COLO668 (cell line): Measurements from ENCODE around the gene SLAMF1.
"Not testable (repeated sequence)": the region's sequence is repeated elsewhere in the genome, so short reads cannot be mapped to it uniquely, and the experiment has no call there.

Source experiments
- DNase-seq: peaks from one replicate; lab custom pipeline; 2025; ENCODE audit not compliant: unreplicated experiment; lab: John Stamatoyannopoulos, UW

SLAMF1 gene

DNA sequence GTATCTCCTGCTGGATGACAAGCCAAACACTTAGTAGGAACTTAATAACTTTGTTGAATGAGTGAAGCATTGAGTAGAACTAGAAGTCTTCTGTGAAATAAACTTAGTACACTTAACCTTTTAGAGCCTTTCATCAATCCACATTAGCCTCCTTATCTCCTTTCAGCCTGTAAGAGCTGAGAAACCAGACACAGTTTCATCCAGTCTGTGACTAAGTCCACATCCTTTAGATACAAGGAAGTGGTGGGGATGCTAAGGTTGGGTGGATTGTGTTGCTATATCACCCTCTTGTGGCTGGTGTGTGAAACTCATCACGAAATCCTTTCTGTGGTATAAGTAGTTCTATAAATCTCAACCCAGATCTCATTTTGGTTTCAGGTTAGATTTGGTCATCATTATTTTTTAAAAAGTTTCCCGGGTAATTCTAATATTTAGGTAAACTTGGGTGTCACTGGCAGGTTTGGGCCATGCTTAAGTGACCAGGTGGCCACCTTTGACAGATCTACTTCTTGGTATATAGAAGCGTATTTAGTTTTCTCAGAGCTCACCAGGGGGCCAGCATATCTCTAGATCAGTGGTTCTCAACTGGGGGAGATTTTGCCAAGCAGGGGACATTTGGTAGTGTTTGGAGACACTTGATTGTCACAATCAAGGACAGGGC is 39.7 kb downstream of the SLAMF1 start:
- DNase-seq = peak; percentile 50

DNA sequence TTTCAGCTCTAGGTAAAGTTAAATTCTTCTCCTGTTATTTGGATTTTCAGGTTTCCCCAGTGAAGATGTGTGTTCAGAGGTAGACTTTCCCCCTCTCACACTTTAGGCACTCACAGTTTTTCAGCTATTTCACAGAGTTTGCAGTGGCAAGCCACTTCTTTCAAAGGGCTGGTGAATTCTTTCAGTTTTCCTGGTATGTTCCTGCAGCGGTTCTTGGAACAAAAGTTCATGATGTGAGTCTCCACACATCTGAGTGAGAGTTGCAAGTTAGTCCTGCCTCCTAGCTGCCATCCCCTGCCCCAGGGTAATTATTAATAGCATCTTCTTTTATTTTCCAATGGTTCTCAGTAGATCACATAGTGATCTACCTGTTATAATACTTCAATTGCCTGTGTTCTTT is 40.2 kb downstream of the SLAMF1 start:
- no peak for DNase-seq

DNA sequence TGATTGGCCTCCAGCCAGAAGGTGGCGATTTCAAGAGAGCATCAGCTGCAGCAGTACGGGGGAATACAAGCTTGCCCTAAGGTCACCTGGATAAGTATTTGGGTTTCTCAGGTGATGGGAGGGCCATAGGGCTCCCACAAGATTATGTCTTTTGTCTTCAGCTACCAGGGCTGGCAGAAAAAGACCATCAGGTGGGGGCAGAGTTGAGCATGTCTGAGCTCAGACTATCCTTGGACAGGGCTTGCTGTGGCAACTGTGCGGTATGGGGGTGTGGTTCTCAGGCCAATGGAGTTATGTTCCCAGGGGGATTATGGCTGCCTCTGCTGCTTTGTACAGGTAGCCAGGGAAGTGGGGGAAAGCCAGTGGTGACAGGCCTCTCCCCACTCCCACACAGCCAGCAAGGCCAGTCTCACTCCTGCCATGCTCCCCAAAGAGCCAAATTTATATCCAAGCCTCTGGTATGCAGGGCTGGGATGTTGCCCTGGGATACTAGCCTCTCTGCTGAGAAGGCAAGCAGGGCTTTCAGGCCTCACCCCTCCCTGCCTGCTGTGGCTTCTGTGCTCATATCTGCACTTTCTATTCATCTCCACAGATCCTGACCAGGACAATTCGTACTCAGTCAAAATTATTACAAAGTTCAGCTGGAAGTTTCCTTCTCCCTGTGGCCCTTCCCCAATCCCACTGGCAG is 40.9 kb downstream of the SLAMF1 start:
- no peak for DNase-seq

DNA sequence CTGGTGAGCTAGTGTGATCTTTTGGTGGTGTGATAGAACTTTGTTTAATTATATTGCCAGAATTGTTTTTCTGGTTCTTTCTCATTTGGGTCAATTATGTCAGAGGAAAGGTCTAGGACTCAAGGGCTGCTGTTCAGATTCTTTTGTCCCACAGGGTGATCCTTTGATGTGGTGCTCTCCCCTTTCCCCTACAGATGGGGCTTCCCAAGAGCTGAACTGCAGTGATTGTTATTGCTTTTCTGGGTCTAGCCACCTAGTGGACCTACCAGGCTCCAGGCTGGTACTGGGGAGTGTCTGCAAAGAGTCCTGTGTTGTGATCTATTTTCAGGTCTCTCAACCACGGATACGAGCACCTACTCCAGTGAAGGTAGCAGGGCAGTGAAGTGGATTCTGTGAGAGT is 41.6 kb downstream of the SLAMF1 start:
- no peak for DNase-seq

DNA sequence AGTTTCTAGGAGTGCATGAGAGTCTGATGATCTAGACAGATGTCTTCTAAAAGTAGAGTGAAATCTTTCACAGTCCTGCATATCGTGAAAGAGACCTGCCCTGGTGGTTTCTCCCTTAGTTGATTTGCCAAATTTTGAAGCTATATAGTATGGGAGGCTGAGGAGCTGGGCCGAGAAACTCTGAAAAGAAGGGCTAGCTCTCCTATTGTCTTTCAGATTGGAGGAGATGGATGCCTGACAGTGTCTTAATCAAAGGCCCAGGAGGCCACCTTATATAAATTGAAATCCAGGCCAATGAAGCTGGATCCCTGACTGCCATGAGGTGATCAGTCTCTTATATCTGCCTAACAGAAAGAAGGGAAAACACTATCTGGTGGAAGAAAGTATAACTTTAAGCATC is 49.1 kb downstream of the SLAMF1 start:
- no peak for DNase-seq

DNA sequence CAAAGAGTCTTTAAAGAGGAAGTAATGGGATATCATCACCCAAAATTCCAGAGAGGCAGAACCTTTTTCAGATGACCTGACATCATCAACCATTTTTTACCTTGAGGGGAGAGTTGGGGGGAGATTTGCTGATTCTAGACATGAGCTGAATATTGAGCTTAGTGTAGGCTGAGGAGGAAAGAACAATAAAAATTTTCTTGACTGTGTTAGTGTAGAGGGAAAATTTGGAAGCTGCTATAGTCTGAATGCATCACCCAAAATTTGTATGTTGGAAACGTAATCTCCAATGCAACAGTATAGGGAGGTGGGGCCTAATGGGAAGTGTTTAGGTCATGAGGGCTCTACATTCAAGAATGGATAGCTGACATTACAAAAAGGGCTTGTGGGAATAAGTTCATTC is 49.8 kb downstream of the SLAMF1 start:
- DNase-seq = no peak

DNA sequence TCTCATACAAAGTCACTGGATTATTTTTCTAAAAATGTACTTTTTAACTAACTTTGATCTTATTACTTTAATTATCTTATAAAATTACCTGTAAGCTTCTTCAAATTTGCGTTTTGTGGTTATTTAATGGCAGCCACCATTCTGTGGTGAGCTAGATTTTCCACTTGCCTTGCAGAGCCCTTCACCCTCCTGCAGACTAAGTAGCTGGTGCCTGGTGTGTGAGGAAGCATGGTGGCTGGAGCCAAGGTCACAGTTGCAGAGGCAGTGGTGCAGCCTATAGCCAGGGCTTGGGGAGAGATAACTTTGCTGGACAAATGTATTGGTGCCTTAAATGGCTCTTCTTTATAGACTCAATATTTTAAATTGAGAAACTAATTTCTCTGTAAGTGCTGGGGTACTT is 56.4 kb downstream of the SLAMF1 start:
- no peak for DNase-seq

DNA sequence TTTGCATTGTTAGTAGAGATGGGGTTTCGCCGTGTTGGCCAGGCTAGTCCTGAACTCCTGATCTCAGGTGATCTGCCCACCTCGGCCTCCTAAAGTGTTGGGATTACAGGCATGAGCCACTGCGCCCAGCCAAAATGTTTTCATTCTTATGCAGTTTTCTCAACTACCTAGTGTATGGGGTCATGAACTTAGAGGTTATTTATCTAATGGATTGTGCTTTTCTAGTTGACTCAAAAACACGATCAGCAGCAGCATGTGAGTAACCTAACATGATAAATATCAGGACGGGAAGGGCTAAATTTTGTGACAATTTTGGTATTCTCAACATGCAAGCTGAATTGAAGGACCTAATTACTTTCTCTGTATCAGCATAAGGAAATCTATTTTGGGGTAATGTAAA is 58.4 kb downstream of the SLAMF1 start:
- DNase-seq = no peak

DNA sequence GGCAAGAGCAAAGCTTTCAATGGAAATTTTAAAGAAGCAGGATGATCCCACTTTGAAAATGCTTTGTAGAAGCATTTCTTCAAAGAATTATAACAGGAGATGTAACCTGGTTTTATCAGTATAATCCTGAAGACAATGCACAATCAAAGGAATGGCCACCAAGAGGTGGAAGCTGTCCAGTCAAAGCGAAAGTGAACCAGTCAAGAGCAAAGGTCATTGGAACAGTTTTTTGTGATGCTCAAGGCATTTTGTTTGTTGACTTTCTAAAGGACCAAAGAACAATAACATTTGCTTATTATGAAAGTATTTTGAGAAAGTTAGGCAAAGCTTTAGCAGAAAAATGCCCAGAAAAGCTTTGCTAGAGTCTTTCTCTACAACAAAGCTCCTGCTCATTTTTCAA is 62.1 kb downstream of the SLAMF1 start:
- DNase-seq = no peak

DNA sequence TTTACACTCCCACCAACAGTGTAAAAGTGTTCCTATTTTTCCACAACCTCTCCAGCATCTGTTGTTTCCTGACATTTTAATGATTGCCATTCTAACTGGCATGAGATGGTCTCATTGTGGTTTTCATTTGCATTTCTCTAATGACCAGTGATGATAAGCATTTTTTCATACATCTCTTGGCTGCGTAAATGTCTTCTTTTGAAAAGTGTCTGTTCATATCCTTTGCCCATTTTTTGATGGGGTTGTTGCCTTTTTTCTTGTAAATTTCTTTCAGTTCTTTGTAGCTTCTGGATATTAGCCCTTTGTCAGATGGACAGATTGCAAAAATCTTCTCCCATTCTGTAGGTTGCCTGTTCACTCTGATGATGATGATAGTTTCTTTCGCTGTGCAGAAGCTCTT is 63.9 kb downstream of the SLAMF1 start:
- DNase-seq = not testable (repeated sequence)

DNA sequence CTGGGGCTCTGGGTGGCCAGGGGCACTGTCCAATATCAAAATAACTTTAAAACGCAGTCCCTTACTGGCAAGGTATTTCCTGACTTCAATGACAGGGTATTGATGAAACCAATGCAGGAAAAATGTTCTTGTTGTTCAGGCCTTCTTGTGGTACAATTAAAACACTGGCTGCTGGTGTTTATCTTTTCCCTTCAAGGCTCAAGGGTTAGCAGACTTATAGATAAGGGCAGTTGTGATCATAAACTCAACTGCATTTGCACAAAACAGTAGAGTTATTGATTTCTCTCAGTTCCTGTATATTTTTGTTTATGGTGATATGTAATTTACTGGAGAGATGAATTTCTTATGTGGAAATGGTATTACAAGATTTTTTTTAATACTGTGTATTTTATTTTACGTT is 64.9 kb downstream of the SLAMF1 start:
- DNase-seq = no peak

DNA sequence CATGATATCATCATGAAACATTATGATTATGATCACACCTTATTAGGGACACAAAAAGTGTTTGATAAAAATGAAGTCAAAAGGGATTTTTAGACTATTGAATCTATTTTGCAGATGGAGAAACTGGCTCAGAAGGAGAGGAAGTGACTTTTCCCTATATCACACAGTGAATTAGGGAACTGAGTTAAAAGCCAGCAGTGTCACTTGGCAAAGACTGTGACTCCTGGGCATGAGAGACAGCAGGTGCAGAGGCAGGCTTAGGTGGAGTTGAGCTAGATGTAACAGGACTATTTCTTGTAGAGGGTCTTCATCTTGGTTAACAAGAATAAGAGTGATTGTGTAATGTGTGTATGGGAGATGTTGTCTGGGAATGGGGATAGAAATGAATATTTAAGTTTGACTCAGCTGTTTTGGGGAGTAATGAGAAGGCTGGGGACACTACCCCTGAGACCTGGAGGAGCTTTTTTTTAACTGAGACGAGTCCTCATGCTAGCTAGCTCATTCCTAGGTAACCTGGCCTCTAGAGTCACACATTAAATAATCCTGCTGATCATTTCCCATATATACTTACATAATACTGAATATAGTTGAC is 66.5 kb downstream of the SLAMF1 start:
- DNase-seq = no peak

DNA sequence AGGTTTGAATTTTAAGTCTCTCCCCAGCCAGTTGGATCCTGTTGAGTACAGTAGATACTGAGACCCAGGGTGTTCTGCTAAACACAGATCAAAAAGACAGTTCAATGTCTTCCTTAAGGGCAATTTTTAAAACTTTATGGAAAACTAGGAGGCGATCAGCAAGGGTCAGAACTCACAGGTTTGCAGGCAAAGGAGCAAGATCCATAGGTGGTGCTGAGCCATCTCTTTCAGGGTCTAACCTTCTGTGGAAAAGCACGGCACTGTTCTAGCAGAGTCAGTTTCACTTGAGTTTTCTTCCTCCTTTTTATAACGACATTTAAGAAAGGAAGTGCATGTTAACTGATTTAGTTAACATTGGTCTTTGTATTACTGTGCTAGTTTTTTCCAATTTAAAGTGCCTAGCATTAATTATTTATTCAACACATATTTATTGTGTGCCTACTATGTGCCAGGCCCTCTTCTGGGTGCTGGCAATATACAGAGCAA is 67.6 kb downstream of the SLAMF1 start, which contains the start of gene CD84:
TSS of gene CD84 (minus strand) at position 281 of the 486 bp plus-strand sequence. CDS start at position 222, 59 bp downstream.
- no peak for DNase-seq

DNA sequence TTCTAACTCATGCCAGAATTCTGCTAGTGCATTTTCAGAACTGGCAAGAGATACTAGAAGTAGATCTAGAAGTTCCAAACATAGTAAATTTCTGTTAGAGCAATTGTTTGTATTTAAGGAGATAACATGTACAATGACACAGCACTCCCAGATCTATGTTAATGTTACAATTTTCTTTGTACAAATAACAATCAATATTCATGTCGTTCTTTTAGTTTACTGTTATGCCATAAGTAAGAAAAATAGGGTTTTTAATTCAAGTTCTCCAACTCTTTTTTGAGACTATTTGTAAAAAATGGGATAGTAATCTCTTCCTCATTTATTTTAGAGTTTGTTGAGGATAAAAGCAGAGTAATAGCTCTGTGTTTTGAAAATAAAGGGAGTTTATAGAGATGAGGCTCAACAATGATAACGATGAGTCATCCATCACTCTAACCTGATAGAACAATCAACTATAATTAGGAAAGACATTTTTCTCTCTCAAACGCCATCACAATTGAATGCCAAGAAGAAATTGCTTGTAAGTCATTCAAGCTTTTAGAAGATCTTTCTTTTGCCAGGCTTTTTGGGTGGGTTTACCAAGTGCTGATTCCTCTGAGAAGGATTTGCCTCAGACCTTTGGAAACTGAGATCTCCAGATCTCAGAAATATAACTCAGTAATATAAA is 68.2 kb downstream of the SLAMF1 start:
- no peak for DNase-seq

DNA sequence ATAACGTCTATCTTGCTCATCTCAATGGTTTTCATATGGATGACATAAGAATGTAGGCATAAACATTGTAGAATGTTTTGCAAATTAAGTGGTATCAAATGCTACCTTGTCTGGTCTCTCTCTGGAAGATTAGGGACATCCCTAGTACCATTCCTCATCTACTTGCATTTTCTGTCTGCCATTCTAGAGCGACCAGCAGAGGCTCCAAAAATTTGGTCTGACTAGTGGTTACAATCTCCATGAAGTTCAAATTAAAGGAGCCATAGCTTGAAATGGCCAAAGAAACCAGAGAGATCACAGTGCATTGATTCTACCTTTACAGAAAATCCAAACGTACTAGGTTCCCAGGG is 68.7 kb downstream of the SLAMF1 start:
- no peak for DNase-seq

DNA sequence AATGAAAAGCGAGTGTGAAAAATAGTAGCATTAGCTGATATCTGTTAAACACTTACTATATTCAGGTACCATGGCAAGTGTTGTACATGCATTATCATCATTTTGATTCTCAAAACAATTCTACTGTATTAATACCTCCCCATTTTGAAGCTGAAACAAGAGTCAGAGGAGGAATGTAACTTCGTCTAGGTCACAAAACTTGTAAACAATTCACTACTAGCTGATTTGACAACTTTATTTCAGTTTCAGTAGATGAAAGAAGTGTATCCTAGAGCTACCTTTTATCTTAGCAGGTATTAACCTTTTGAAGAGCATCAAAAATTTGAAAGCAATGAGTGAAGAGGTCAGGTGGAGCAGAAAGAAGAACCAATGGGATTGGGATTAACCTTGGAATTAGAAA is 69.2 kb downstream of the SLAMF1 start:
- DNase-seq = no peak

DNA sequence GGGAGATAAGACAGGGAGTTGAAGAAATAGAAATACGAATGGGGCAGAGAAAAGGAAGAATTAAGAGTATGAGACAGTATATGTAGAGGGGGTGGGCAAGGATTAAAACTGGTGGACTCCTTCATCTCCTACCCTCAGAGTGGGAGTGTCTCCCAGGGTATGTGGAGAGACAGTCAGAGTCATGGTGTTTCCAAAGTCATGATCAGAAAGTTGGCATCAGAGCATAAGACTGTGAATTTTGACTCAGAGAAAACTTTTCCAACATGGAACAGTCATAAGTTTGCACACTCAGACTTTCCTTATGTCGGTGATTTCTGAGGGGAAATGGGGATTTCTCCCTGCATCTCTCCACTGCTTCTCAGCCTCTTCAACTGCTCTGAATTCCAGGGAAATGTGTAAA is 70.0 kb downstream of the SLAMF1 start:
- DNase-seq = no peak

DNA sequence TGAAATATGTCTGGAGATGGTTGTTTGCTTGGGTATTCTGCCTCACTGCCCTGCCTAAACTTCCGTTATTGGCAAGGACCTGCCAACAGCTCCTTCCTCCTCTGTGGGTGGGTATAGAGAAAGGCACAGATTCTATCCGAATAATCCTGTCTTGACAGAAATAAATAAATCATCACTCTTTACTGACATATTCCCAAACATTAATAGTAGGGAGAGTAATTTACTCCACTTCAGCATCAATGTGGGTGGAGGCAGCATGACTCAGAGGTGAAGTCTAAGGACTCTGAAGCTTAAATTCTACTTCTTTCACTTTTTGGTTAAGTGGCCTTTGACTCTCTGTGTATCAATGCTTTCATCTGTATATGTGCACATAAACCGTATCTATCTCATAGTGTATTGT is 70.5 kb downstream of the SLAMF1 start:
- DNase-seq = no peak

DNA sequence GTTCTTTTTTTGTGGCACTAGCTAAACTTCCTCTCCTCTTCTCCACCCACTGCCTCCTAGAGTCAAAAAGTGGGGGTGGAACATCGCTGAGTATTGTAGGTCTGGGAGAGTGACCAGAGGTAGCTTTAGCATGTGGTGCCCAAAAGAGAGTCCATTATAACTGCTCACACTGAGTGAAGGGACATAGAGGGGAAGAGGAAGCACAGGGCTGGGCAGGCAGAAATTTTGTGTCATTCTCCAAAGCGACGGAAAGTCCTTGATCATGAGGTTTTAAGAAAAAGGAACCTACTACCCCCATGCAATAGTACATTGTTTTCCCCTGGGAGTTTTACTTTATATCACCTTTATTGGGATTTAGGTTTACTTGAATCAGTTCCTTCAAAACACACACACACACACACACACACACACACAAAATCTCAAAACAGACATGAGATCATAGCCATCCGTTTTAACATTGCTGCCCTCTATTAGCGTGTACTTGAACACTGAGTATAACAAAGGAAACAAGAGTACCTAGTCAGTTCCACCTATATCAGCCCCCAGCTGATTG is 71.7 kb downstream of the SLAMF1 start:
- no peak for DNase-seq

DNA sequence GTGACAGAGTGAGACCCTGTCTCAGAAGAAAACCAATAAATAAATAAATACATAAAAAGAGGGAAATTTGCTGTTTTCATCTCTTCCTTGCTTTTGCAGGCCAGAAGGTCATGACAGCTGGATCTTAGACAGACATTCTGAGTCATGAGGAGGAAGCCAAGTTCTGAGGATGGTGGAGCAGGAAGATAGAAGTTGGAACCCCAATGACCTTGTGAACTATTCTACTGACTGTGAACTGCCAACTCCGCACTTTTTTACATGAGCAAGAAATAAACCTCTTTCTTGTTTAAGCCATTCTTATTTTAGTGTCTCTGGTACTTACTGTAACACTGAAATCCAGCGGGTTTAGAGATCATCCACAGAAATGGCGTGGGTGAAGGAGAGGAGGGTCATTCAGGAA is 76.0 kb downstream of the SLAMF1 start:
- no peak for DNase-seq

DNA sequence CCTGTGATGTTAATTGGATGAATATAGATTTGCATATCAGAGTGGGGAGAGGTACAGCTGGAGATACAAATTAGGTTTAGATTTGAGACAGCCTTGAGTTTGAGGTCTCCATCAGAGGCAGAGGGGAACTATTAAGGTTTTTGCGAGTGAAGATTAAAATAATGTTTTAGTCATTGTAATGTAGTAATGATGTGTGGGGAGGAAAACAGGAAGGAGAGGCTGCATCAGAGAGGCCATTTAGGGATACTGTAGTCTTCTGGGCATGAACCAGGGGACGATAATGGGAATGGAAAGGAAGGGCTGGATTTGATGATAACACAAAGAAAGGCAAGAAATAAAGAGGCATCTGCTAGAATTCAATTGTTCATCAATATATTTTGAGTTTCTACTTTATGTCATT is 77.0 kb downstream of the SLAMF1 start:
- DNase-seq = no peak
